Panc1 (cell line): ENCODE data around the gene FGF19. TPM values are rescaled to one million over a fixed set of nuclear protein-coding genes. Genes with fewer than 3 reads are reported as not detected.

Source experiments
- ATAC-seq: fragments of 200-7000 bp; cut with Tn5 transposase; 2 replicates; pipeline ENCODE4 v1.9.1; 2020; ENCODE audit warnings: mild to moderate bottlenecking, moderate library complexity
- BruUV-seq: library from RNA; stranded (reverse); fragments of 400-500 nt; replicated peaks from 2 replicates; lab custom pipeline; 2021; lab: Mats Ljungman, UMichigan
- CTCF ChIA-PET: fragments of 300-600 bp; sonication (Branson Sonifier 250); formaldehyde crosslinking; loops from one replicate; lab custom pipeline; 2022; ENCODE audit warnings: antibody characterized with exemption; lab: Charles Lee
- POLR2A ChIA-PET: fragments of 300-600 bp; sonication (Branson Sonifier 250); formaldehyde crosslinking; loops from one replicate; lab custom pipeline; 2022; ENCODE audit warnings: antibody characterized with exemption; lab: Charles Lee
- DNase-seq: peaks from one replicate; pipeline ENCODE4 v3.0.0-alpha.2; 2010; ENCODE audit warnings: low read depth, low spot score
- H3K27ac ChIP-seq: 2 replicates; pipeline ENCODE4 v1.5.1; 2011; ENCODE audit warnings: mild to moderate bottlenecking, low read length, inconsistent platforms
- H3K27me3 ChIP-seq: fragments of 200-500 bp; sonication (Bioruptor generic); 2 replicates; pipeline ENCODE4 v1.6.0; 2014; ENCODE audit warnings: low read length, inconsistent platforms; ENCODE audit not compliant: control insufficient read depth, insufficient read depth
- H3K36me3 ChIP-seq: fragments of 200-500 bp; sonication (Bioruptor generic); 2 replicates; pipeline ENCODE4 v1.5.1; 2014; ENCODE audit warnings: inconsistent platforms, mild to moderate bottlenecking, low read length, moderate library complexity; ENCODE audit not compliant: control insufficient read depth, insufficient read depth
- H3K4me1 ChIP-seq: 2 replicates; pipeline ENCODE4 v1.5.1; 2011; ENCODE audit warnings: inconsistent platforms, mild to moderate bottlenecking, low read length, moderate library complexity; ENCODE audit not compliant: control insufficient read depth, insufficient read depth
- H3K4me3 ChIP-seq, 2 experiments: 2 replicates each; pipeline ENCODE4 v1.5.1; 2011 to 2012; ENCODE audit warnings: low read depth in 2 of 2, low read length in 2 of 2, mild to moderate bottlenecking in 2 of 2, inconsistent platforms in 1 of 2, moderate library complexity in 1 of 2
- H3K9me3 ChIP-seq: fragments of 200-500 bp; sonication (Bioruptor generic); 2 replicates; pipeline ENCODE4 v1.5.1; 2014; ENCODE audit warnings: low read depth, mild to moderate bottlenecking, inconsistent platforms, low read length, moderate library complexity; ENCODE audit not compliant: control insufficient read depth, insufficient read depth
- CTCF ChIP-seq: fragments of 450-650 bp; IDR thresholded peaks from 2 replicates; pipeline ENCODE4 v1.5.1; 2017; ENCODE audit warnings: mild to moderate bottlenecking
- POLR2AphosphoS5 ChIP-seq: IDR thresholded peaks from 2 replicates; pipeline ENCODE4 v1.6.1; 2012; ENCODE audit warnings: mild to moderate bottlenecking, low read depth, low read length, moderate library complexity
- SIN3A ChIP-seq: IDR thresholded peaks from 2 replicates; pipeline ENCODE4 v1.6.1; 2012; ENCODE audit warnings: low read depth, mild to moderate bottlenecking, low read length, moderate library complexity, borderline replicate concordance; ENCODE audit not compliant: insufficient read depth
- TCF7L2 ChIP-seq: IDR thresholded peaks from 2 replicates; pipeline ENCODE4 v1.6.1; 2011; ENCODE audit warnings: mild to moderate bottlenecking, low read depth, low read length, inconsistent platforms
- in situ Hi-C: cut with HindIII; loops from 2 replicates; pipeline ENCODE4 v1.10.0; 2016; ENCODE audit warnings: low sequenced_read_pairs, low pct_unique_long_range_greater_than_20kb
- intact Hi-C: fragments of 100-400 bp; cut with micrococcal nuclease; formaldehyde crosslinking; loops from one replicate; pipeline ENCODE4 v1.10.0; 2022; ENCODE audit not compliant: unreplicated experiment
- total RNA-seq: library from RNA; stranded (reverse); gene quantifications from one replicate; pipeline ENCODE4 v1.2.1, GENCODE V29; 2021; ENCODE audit not compliant: unreplicated experiment
- TF ChIP-seq, protein P1 (sequence below), 2 experiments: IDR thresholded peaks; 2 replicates each; pipeline ENCODE4 v1.6.1; 2011 to 2012; ENCODE audit warnings: low read depth in 2 of 2, control low read depth in 1 of 2, low read length in 1 of 2, mild to moderate bottlenecking in 1 of 2, moderate library complexity in 1 of 2; ENCODE audit not compliant: insufficient read depth in 1 of 2

Gene FGF19
- total RNA-seq, 1 experiment from 2014 or later: not detected

GRCh38 chr11:69718147-69718546 is 14.3 kb upstream of the FGF19 start:
- H3K27me3 ChIP-seq: peaks cover 16% of the 10 kb centered on the region; the same call in 1 of the 2 replicates

GRCh38 chr11:69716891-69717747 is 13.3 kb upstream of the FGF19 start:
- Histone ChIP-seq H3K9me3 (no peaks in the 10 kb centered on the region), H3K4me3 (no peak overlapping the region), H3K36me3 (no peaks in the 10 kb centered on the region; the same call in 1 of the 2 replicates), H3K27ac (no peak overlapping the region), H3K27me3 (peaks cover 16% of the 10 kb centered on the region; the same call in 1 of the 2 replicates), H3K4me1 (no peaks in the 10 kb centered on the region)
- ChIA-PET CTCF (interaction anchor here (0.7 to 1.0 kb wide), 4 partner anchors 9 to 839 kb away, joined by 3 to 11 read pairs (median 4); no protein-coding TSS in a partner anchor), POLR2A (no interaction called here)
- intact Hi-C loops (no loop called here), in situ Hi-C loops (no loop called here)
- no TSS peak for BruUV-seq
- TF ChIP-seq SIN3A (no peak), TCF7L2 (no peak), CTCF (no peak), POLR2AphosphoS5 (no peak)
- TF ChIP-seq, protein P1, sequence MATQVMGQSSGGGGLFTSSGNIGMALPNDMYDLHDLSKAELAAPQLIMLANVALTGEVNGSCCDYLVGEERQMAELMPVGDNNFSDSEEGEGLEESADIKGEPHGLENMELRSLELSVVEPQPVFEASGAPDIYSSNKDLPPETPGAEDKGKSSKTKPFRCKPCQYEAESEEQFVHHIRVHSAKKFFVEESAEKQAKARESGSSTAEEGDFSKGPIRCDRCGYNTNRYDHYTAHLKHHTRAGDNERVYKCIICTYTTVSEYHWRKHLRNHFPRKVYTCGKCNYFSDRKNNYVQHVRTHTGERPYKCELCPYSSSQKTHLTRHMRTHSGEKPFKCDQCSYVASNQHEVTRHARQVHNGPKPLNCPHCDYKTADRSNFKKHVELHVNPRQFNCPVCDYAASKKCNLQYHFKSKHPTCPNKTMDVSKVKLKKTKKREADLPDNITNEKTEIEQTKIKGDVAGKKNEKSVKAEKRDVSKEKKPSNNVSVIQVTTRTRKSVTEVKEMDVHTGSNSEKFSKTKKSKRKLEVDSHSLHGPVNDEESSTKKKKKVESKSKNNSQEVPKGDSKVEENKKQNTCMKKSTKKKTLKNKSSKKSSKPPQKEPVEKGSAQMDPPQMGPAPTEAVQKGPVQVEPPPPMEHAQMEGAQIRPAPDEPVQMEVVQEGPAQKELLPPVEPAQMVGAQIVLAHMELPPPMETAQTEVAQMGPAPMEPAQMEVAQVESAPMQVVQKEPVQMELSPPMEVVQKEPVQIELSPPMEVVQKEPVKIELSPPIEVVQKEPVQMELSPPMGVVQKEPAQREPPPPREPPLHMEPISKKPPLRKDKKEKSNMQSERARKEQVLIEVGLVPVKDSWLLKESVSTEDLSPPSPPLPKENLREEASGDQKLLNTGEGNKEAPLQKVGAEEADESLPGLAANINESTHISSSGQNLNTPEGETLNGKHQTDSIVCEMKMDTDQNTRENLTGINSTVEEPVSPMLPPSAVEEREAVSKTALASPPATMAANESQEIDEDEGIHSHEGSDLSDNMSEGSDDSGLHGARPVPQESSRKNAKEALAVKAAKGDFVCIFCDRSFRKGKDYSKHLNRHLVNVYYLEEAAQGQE (IDR thresholded peaks at IDR 0.05; ENCODE audit: insufficient read depth in 1 of 2, low read depth in 2 of 2, low read length in 1 of 2): no peak
- ATAC-seq: no peak
- DNase-seq: no peak

More at GRCh38 chr11:69718147-69718546, 14.3 kb upstream of the FGF19 start:
- Histone ChIP-seq H3K27ac (no peak overlapping the region), H3K9me3 (no peaks in the 10 kb centered on the region), H3K4me1 (no peaks in the 10 kb centered on the region), H3K4me3 (no peak overlapping the region), H3K36me3 (no peaks in the 10 kb centered on the region)
- POLR2A ChIA-PET: no interaction called here
- intact Hi-C loops (no loop called here), in situ Hi-C loops (no loop called here)
- CTCF ChIA-PET: interaction anchor here (1.1 kb wide), 1 partner anchor 79 kb away, joined by 4 read pairs; no protein-coding TSS in a partner anchor
- ATAC-seq (peak; percentile 70), DNase-seq (no peak)
- BruUV-seq: no TSS peak
- TF ChIP-seq, protein P1 (IDR thresholded peaks at IDR 0.05; ENCODE audit: insufficient read depth in 1 of 2, low read depth in 2 of 2, low read length in 1 of 2): no peak
- TF ChIP-seq POLR2AphosphoS5: no peak
- peak; percentile 79 for TF ChIP-seq CTCF
